AG09309 (cell line): ENCODE results near the gene MOV10L1.
A peak's percentile ranks its signal among the peaks of the same experiment; 100 is the strongest.

Experiments used
- DNase-seq: peaks from one replicate; pipeline ENCODE4 v3.0.0-alpha.2; 2010; ENCODE audit warnings: low read depth
- H3K4me3 ChIP-seq: 2 replicates; pipeline ENCODE4 v1.5.1; 2011; ENCODE audit warnings: mild to moderate bottlenecking, low read depth, low read length, moderate library complexity; ENCODE audit not compliant: control insufficient read depth
- TF ChIP-seq, protein P1 (sequence below): IDR thresholded peaks from 2 replicates; pipeline ENCODE4 v1.5.1; 2011; ENCODE audit warnings: mild to moderate bottlenecking, low read depth, low read length, inconsistent platforms; ENCODE audit not compliant: insufficient read depth, control insufficient read depth; ENCODE audit errors: missing control alignments

MOV10L1 gene

GRCh38 chr22:50053861-50054260 is 35.9 kb upstream of the MOV10L1 start:
- TF ChIP-seq, protein P1, sequence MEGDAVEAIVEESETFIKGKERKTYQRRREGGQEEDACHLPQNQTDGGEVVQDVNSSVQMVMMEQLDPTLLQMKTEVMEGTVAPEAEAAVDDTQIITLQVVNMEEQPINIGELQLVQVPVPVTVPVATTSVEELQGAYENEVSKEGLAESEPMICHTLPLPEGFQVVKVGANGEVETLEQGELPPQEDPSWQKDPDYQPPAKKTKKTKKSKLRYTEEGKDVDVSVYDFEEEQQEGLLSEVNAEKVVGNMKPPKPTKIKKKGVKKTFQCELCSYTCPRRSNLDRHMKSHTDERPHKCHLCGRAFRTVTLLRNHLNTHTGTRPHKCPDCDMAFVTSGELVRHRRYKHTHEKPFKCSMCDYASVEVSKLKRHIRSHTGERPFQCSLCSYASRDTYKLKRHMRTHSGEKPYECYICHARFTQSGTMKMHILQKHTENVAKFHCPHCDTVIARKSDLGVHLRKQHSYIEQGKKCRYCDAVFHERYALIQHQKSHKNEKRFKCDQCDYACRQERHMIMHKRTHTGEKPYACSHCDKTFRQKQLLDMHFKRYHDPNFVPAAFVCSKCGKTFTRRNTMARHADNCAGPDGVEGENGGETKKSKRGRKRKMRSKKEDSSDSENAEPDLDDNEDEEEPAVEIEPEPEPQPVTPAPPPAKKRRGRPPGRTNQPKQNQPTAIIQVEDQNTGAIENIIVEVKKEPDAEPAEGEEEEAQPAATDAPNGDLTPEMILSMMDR = no peak
- no peak overlapping the region for H3K4me3 ChIP-seq
- no peak for DNase-seq

DNA sequence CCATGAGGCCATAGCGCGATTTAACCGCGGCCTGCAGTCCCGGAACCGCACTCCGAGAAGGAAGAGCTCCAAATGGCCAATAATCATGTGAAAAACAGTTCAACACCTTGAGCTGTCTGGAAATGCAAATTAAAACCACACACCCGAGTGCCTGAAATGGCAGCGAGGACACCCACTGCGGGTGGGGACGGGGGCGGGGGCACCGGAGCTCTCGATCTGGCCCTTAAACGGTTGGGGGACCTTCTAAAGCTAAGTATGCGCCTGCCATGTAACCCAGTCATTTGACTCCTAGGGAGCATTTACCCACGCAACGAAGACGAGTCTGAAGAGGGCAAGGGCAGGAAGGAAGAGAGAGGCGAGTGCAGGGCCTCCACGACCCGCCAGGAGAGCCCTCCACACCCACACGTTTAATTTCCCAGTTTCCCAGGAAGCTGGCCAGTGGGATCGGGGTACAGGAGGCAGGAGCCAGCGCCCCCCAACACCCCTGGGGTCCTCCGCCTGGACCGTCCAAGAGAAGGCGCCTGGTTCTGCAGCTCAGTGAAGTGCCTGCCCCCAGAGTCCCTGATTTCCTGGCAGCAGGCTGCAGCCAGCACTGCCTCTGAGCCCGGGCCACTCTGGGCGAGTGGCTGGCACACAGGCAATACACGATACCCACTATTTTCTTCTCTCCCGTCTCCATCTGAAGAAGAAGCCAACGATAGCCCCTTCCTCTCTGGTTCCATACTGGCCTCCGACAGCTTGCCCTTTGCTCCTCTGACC is 33.4 kb upstream of the MOV10L1 start:
- no peak for DNase-seq
- TF ChIP-seq, protein P1 = no peak
- no peak overlapping the region for H3K4me3 ChIP-seq

DNA sequence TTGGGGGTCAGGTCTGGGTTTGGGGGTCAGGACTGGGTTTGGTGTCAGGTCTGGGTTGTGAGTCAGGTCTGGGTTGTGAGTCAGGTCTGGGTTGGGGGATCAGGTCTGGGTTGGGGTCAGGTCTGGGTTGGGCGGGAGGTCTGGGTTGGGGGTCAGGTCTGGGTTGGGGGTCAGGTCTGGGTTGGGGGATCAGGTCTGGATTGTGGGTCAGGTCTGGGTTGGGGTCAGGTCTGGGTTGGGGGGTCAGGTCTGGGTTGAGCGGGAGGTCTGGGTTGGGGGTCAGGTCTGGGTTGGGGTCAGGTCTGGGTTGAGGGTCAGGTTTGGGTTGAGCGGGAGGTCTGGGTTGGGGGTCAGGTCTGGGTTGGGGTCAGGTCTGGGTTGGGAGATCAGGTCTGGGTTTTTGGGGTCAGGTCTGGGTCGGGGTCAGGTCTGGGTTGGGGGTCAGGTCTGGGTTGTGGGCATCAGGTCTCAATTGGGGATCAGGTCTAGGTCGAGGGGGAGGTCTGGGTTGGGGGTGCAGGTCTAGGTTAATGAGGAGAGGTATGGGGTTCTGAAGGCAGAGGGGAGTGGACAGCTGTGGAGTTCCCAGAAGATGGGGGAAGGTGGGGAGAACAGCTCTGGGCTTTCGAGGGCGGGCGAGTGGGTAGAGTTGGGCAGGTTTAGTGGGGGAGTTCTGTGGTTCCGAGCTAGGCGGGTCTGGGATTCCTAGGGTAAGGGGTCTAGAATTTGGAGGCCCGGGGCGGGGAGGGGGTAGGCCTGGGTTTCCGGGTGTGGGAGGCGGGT is 32.3 kb upstream of the MOV10L1 start:
- TF ChIP-seq, protein P1 = no peak
- DNase-seq = no peak

GRCh38 chr22:50058061-50058905 is 31.5 kb upstream of the MOV10L1 start, which contains the start of gene TTLL8:
Gene TTLL8, minus strand, starts transcription at chr22:50058298.
- no peak for DNase-seq
- H3K4me3 ChIP-seq = no peak within 1 kb of the TSS
- TF ChIP-seq, protein P1 = no peak

More for the DNA sequence above, 32.3 kb upstream of the MOV10L1 start:
- H3K4me3 ChIP-seq = no peak overlapping the region

GRCh38 chr22:50058906-50059880 is 30.6 kb upstream of the MOV10L1 start:
- TF ChIP-seq, protein P1 = no peak
- peak overlapping the region; percentile 18; the same call in 1 of the 2 replicates for H3K4me3 ChIP-seq
- peak; percentile 0 for DNase-seq

DNA sequence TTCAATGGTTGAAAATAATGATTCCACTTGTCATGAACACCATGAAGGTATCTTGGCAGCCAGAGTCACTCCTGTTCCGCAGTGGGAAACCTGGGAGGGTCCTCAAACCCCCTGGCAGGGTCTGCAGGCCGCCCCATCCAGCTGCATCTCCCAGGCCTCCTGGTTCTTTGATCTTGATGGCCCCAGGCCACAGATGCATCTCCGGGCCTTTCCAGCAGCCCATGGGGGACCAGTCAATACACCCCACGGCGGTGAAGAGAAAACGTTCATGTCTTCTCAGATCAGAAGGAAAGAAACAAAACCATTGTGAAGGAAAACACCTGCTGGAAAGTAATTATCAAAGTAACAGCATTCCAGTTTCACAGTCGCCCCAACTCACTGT is 29.9 kb upstream of the MOV10L1 start:
- no peak overlapping the region for H3K4me3 ChIP-seq
- no peak for DNase-seq
- TF ChIP-seq, protein P1 = no peak
